Non-pigmented ciliary epithelial cell (primary cell): ENCODE measurements around the gene CCR2.
"Not testable (repeated sequence)": the region's sequence is repeated elsewhere in the genome, so short reads cannot be mapped to it uniquely, and the experiment has no call there.

Source experiments
- DNase-seq: peaks from one replicate; pipeline ENCODE4 v3.0.0-alpha.2; 2010; ENCODE audit warnings: low read depth

CCR2 gene

DNA sequence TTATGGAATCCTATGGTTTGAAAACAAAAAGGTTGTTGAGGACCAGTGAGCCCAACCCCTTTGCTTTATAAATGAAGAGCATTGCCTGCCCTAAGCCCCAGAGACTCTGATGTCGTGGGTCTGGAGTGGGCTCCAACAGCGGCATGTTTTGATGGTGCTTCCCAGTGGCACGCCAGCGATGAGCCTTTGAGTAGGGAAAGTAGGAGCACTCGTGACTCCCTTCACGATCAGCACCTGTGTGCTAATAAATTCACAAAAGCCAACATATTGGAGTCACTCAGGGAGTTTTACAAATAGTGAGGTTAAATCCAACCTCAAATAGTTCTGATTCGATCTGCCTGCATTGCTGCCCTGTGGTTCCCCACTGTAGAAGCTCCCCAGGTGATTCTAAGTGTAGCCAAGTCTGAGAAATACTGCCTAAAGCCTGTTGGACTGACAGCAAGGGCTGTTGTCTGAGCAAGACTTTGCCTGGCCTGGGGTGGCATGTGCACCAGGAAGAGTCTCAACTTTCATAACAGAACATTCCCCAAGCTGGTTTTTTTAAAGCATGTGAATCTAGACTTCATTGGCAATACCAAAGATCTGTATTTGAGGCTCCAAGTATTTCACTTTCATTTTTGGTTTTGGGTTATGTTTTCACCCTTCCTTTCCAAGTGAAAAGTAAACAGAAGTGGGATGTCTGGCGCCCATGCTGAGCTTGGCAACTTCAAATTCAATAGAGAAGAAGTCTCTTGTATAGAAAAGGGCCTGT is 26.7 kb downstream of the CCR2 start:
- DNase-seq = no peak

DNA sequence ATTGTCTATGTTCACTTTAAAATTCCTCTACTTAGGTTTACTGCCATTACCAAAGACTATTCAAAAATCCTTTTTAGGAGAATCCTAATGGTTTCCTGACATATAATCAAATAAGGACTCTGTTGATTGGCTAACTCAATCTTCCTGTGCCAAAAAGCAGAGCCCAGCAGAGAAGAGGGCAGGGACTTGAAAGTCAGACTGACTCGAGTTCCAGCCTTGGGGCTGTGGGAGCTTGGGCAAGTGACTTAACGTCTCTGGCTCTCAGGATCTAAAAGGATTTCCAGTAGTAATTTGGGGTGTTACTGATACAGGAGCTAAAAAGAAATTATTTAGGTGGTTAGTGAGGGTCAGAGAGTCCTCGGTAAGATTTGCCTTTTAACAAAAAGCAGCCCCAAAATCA is 27.7 kb downstream of the CCR2 start:
- no peak for DNase-seq

DNA sequence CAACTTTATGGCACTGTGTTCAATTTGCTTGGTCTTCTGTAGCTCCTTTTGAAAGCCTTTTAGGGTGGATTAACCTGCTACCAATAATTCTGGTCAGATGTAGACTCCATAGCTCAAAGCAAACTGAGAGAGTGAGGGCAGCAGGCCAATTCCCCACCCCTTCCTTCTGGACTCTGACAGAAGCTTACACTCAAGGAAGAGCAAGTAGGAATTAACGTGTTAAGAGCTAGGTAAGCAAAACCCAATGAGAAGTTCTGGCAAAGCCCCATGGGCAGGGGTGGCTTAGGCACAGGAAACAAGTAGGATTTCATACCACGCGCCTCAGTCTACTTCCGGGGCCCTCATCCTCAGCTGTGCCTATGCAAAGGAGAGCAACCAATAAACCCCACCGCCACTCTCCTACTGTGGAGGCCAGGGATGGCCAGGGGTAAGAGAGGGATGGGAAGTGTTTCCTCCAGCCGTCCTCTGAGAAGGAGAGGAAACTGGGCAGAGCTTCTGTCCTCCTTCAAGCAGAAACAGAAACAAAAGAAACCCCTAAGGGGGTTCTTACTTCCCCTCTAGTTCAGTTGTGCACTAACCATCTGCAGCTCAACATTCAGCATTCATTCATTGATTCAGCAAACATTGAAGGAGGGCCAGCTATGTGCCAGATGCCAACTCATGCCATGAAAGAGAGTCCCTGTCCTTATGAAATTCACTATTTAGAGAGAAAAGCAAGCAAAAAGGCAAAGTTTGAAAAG is 29.5 kb downstream of the CCR2 start:
- no peak for DNase-seq

DNA sequence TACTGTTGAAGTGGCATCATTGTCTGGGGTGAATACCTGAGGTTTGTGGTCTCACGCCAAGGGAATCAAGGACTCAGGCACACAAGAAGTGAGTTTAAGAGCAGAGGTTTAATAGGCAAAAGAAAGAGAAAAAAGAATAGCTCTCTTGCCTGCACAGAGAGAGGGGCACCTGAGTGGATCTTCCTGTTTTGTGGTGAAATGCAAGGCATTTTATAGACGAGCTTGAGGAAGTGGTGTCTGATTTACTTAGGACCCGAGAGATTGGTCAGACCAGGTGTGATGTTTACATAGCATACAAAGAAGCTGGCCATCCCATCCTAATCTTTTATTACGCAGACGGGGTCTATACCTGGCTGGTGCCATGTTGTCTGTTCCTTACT is 30.0 kb downstream of the CCR2 start:
- DNase-seq = no peak

DNA sequence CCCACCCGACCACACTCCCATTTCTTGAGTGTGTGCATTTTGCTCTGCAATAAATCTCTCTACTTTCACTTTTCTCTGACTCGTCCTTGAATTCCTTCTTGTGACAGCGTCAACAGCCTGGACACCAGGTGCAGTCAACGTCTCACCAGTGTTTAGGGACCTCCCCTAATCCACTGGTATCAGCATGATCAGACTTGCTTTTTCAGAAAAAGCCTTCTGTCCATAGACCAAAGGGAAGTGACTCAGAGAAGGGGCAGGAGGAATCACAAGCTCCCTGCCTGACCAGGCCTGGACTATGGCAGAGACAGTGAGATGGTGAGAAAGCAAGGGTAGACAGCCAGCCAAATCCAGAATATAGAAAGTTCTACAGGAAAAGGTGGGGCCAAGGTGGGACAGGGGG is 32.3 kb downstream of the CCR2 start:
- peak; percentile 27 for DNase-seq

DNA sequence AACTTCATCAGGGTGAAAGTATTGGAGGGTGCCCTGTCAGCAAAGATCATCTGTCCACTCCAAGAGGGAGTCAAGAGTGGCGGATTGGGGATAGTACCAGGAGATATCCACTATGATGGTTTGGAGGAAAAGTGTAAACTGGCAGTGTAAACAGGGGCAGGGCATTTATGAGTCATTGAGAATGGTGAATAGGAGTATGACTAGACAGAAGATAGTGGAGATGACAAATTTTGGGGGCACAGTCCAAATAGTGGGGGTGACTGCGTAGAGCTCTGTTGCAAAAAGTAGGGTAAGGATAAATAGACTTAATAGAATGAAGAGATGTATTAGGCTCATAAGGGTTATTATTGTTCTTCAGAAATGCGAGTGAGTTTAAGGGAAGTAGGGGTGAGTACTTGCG is 34.9 kb downstream of the CCR2 start:
- DNase-seq = not testable (repeated sequence)

DNA sequence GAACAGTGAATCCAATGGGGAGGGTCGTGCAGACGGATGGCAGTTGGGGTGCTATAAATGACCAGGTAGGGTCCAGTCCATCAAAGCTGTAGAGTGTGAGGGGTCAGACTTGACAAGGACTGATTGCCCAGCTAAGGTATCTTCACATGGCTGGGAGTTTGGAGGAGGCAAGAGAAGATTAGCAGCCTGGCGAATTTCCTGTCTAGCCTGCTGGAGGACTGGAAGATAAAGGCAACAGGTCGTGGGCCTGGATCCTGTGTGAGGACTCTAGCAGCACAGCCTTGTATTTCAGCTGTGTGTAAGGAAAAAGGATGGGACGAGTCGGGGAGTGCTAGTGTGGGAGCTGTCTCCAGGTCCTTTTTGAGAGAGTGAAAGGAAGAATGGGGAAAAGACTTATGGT is 35.4 kb downstream of the CCR2 start:
- no peak for DNase-seq

DNA sequence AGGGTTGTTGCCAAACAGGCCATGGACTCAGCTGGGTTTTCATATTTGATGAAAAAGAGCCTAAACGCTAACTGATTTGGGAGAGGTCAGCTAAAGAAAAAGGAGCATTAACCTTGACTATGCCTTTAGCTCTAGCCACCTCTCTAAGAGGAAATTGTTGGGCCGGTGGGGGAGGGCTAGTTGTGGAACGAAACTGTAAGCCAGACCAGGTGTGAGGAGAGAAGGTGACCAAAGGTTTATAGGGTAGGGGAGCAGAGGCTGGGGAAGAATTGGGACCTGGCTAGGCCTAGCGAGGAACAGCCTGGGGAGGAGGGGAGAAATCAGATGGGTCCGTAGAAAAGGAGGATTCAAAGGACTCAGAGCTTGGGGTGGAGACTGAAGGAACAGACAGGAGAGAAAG is 37.6 kb downstream of the CCR2 start:
- DNase-seq = not testable (repeated sequence)

DNA sequence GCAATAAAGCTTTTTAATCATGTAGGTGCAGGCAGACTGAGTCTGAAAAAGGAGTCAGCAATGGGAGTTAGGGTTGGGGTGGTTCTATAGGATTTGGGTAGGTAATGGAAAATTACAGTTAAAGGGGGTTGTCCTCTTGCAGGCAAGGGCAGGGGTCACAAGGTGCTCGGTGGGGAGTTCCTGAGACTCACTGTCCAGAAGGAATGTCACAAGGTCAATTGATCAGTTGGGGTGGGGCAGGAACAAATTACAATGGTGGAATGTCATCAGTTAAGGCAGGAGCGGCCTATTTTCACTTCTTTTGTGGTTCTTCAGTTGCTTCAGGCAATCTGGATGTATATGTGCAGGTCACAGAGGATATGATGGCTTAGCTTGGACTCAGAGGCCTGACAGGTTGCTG is 39.1 kb downstream of the CCR2 start:
- DNase-seq = no peak

DNA sequence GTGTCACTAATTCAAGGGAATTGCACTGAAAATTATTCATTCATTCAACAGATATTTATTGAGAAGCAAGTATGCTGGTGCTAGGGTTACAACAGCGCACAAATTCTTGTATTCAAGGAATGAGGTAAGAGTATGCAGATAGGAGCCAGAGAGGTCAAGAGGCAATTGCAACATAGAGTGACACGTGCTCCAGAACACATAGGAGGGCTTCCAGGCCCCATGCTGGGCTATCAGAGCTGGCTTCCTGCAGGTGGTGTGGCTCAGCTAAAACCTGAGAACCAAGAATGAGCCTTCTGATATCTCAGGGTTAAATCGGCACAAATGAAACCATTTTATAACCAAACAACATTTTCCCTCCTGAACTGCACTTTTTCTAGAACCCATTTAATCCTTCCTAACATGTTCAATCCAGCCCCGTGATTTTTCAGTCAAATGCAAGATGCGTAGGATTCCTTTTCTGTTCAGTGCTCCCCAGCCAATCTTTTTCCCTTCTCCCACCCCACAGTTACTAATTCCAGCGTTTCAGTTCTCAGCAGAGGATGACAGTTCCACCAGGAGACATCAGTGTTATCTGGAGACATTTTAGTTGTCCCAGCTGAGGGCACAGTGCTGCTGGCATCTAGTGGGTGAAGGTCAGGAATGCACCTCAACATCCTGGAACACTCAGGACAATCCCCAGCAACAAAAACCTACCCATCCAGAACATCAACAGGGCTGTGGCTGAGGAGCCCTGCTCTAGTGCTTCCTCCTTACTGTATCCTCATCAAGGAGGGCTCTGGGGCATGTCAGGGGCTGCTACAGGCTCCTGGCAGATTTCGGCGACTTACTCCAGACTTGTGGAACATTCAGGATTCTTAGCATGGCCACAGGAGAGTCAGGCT is 39.9 kb downstream of the CCR2 start:
- no peak for DNase-seq

DNA sequence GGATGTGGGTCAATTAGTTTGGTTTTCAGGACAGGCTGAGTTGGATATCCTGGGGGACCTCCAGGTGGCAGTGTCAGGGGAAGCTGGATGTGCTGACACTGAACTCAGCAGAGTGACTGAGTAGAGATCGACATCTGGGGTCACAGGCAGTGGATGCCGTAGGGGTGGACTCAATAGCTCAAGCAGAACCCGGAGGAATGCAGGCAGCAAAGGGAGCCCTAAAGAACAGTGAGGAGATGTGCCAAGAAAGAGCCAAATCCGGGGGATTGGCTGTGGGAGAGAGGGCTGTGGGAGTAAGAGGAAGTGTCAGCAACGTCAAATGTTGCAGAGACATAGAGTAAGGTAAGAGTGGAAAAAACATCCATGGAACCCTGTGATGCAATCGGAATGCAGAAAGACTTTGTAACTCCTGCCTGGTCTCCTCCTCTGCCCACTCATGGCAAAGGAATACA is 41.3 kb downstream of the CCR2 start:
- no peak for DNase-seq

DNA sequence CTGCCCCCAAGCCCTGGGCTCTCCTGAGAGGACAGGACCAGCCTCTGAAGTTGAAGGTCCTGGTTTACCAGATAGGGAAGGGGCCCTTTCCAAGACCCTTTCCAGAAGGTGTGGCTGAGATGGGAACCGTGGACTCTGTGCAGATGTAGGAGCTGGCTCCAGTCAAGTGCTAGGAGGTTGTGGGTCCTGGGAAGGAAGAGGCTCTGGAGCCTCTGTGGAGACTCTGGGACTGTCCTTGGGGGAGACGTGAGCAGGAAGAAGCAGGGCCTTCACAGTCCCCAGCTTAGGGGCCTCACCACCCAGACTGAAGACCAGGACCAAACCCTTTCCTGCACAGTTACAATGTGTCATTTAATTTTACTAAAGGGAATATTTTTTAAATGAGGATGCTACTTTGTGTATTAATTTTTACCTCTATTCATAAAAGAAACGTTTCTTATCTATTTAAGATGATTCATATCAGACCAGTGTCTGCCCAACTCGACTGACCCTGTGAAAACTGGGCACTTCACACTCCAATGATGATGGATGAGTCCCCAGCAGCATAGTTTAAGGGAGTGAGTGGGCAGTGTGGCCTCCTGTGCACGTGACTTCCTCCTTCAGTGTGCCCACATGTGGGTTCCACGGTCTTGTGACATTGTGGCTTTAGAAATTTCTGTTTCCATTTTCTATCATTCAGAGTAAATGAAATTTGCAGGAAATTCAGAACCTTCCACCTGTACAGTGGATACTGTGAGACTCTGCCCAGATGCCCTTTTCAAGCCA is 42.0 kb downstream of the CCR2 start:
- DNase-seq = no peak

DNA sequence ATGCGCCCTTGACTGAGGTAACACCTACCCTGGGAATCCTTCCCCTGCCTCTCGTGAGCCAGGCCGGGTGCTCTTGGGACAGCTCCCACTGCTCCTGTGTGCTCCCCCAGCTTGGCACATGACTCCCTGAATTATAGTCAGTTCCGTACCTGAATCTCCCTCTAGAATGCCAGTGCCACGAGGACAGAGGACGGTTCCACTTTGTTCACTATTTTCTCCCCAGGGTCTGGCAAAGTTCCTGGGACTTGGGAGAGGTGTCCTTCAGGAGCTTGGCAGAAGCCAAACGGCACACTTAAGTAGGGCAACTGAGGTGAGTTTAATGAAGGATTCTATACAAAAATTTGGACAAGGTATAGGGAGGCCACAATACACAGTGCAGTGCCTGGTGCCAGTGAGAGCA is 43.2 kb downstream of the CCR2 start:
- no peak for DNase-seq

DNA sequence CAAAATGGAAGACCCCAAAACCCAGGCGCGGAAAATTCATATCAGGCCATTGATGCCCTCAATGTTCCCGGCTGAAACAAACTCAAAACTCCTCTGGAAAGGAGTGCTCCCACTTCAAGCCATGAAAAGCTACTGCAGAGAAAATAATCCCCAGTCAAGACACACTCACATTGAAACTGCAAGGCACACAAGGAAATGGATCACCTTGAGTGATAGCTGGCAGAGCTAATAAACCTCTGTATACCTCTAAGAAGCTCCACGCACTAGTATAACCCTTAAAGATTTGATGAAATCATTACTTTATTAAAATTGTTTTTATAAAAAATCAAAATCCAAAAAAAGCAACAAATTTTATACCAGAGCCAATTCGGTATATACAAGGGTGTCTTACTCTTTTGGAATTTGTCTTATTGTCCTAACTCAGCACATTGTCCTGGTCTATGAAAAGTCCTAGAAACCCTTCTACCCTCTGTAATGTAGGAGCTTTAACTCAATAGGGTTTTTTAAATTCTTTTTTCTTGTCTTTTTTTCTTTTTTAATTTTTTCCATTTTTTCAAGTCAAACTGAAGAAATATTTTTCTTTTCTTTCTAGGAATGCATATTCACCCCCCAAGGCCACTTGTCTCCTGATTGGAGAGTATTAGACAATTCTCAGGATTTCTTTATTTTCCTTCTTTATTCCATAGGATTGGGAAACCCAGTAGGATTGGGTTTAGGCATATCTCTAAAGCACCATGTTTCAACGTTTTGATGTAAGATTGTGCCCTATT is 44.5 kb downstream of the CCR2 start:
- no peak for DNase-seq

DNA sequence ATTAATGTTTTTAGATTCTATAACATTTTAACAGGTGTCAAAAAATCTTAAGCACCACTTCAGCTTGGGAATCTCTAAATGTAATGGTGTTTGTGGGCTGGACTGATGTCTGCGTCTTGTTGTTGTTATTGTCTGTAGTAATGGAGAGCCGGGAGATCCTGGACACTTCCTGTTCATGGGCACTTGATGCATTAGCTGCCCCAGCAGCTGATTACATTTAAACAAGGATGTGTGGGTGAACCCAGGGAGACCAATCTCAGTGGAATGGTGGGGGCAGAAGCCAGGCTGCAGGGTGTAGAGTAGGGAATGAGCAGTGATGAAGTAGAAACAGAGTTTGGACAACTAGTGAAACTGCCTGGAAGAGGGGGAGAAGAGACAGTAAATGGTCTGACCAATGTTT is 45.2 kb downstream of the CCR2 start:
- no peak for DNase-seq

DNA sequence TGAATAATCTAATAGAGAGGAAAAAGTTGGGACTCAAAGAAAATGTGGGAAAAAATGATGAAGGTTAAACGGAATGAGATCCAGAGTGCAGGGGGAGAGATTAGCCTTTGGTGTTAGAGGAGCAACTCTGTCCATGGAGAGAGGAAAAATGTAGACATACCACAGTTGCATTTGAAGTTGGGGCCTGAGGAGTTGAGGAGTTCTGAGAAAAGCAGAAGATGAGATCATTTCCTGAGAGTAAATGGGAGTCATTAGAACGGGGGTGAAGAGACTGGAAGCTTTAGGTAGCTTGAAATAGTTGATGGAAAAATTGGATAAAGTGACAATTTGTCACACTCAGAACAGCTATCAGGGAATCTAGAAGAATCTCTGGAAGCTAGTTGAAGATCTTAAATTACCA is 45.6 kb downstream of the CCR2 start:
- no peak for DNase-seq

DNA sequence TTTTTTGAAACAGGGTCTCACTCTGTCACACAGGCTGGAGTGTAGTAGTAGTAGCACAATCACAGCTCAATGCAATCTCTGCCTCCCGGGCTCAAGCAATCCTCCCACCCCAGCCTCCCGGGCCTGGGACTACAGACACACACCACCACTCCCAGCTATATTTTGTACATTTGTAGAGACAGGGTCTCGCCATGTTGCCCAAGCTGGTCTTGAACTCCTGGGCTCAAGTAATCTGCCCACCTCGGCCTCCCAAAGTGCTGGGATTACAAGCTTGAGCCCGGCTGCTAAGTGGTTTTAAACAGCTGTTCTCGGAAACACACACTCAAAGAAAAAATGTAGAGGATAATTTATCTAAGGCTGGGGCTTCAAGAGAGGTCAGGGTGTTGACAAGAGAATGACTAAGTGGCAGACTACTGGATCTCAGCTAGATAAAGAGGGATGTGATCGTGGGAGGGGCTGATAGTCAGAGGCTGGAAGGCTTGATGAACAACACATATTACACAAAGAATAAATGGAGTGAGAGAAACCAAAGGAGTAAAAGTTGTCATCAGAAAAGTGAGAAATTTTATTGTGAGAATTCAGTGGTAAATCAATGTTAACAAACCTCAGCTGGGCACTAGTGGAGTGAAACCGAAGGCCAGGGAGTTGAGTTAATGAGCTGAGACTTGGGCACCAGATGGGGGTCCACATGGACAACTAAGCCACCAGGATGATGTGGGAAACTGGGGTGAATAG is 46.3 kb downstream of the CCR2 start:
- DNase-seq = peak; percentile 20

DNA sequence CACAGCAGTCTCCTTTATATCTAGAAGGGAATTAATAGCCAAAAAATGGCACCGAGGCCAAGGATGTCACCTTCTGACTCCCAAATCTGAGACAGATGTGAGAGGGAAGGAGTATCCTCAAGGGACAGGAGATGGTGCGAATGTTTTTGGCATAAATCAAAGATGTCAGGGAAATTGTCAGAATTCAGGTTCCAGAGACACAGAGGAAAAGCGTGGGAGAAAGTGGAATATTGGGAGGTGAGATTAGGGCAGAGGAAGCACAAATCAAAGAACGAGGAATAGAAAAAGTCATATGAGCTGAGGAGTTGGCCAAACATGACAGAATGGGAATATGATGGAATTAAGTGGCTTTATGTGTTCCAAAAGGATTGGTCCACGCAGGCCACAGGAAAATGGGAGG is 46.9 kb downstream of the CCR2 start:
- no peak for DNase-seq

DNA sequence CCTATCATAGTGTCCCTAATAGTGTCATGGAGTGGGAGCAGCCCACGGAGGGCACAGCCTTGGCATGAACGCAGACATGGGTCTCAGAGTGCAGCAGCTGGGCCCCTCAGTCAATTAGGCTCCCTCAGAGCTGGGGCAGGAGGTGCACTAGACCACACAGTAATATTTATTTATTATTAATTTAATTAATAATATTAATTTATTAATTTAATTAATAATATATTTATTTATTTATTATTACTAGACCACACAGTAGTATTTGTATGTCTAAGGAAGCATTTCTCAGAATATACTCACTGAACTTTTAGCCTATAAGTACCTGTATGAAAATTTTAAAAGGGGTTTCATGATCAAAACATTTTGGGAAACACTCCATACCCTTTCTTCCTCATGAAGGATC is 47.7 kb downstream of the CCR2 start:
- no peak for DNase-seq

DNA sequence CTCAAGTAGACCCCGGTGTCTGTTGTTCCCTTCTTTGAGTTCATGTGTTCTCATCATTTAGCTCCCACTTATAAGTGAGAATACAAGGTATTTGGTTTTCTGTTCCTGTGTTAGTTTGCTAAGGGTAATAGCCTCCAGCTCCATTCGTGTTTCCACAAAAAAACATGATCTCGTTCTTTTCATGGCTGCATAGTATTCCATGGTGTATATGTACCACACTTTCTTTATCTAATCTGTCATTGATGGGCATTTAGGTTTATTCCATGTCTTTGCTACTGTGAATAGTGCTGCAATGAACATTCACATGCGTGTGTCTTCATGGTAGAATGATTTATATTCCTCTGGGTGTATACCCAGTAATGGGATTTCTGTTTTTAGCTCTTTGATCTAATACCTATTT is 49.0 kb downstream of the CCR2 start:
- not testable (repeated sequence) for DNase-seq
